Fibroblast of lung (primary cell): ENCODE data around the gene COL27A1.

Experiments used
- EZH2 ChIP-seq: IDR thresholded peaks from 2 replicates; pipeline ENCODE4 v1.5.1; 2012; ENCODE audit warnings: low read length, control low read depth, mild to moderate bottlenecking; ENCODE audit errors: missing control alignments
- TF ChIP-seq, protein P1 (sequence below), 2 donors: IDR thresholded peaks in 1 of 2; conservative IDR thresholded peaks in 1 of 2; 1 replicate in 1 of 2; 2 replicates in 1 of 2; pipeline ENCODE4 v1.5.1; 2011 to 2012; ENCODE audit warnings: low read length in 2 of 2, control low read depth in 1 of 2, inconsistent platforms in 1 of 2, low read depth in 1 of 2, mild to moderate bottlenecking in 1 of 2

DNA sequence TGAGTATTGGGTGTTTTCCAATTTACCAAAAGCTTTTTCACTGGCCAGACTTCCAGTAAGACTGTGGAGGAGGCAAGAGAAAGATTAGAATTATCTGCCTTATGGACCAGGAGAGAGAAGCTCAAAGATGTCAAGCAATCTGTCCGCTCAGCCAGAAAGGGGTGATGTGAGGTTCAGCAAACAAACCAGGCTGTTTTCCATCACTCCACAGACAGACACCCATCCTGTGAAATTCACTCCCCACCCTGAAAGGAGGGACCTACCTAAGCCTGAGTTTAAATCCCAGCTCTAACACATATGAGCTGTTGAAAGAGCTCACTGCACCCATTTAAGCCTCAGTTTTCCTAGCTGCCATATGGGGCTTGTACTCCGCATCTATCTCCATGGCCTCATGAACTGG lies 14.9 kb upstream of the COL27A1 start:
- TF ChIP-seq, protein P1, sequence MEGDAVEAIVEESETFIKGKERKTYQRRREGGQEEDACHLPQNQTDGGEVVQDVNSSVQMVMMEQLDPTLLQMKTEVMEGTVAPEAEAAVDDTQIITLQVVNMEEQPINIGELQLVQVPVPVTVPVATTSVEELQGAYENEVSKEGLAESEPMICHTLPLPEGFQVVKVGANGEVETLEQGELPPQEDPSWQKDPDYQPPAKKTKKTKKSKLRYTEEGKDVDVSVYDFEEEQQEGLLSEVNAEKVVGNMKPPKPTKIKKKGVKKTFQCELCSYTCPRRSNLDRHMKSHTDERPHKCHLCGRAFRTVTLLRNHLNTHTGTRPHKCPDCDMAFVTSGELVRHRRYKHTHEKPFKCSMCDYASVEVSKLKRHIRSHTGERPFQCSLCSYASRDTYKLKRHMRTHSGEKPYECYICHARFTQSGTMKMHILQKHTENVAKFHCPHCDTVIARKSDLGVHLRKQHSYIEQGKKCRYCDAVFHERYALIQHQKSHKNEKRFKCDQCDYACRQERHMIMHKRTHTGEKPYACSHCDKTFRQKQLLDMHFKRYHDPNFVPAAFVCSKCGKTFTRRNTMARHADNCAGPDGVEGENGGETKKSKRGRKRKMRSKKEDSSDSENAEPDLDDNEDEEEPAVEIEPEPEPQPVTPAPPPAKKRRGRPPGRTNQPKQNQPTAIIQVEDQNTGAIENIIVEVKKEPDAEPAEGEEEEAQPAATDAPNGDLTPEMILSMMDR (conservative IDR thresholded peaks at IDR 0.05 in 1 of 2, IDR thresholded peaks at IDR 0.05 in 1 of 2; ENCODE audit: low read depth in 1 of 2, low read length in 2 of 2), result no peak
- TF ChIP-seq EZH2, result no peak
